Activated CD8-positive, alpha-beta memory T cell treated with anti-CD3 and anti-CD28 coated beads, Interleukin-2, amount 50 U/mL, for 4 hours (primary cell): Measurements from ENCODE around the gene AGAP1.

ENCODE experiments used
- DNase-seq: peaks from one replicate; pipeline ENCODE4 v3.0.0-alpha.2; 2020

AGAP1 gene

DNA sequence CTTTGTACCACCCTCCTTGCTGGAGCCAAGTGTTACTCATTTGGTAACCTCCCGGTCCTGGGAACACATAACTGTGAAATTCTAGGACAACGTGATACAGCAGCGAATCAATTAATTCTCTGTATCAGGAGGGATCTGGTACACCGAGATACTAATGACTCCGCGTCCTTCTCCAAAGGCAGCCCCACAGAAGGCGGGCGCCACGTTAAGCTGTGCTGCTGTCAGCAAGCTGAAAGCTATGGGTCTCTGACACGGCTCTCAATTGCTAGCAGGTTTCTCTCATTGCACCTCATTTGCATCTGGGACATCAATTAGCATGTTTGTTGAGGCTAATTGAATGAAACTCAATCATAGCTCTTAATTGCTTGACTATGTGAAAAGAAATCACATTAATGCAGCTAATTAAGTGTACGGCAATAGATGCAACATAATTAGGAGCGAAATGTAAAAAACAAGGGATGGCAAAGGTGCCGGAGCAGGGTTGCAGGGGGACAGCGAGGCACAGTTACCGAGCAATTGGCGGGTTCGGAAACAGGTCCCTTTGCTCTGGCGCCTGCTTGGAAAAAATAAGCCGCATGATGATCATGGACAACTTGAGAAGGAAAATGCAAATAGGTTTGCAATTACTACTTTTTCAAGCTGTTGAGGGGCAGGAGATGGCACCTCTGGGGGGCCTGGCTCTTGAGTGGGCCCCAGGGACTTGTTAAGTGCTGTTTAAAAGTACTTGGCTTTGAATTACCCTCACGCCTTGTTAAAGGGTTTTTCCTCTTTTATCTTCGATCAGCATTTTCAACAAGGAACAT lies 410.1 kb downstream of the AGAP1 start:
- no peak for DNase-seq

DNA sequence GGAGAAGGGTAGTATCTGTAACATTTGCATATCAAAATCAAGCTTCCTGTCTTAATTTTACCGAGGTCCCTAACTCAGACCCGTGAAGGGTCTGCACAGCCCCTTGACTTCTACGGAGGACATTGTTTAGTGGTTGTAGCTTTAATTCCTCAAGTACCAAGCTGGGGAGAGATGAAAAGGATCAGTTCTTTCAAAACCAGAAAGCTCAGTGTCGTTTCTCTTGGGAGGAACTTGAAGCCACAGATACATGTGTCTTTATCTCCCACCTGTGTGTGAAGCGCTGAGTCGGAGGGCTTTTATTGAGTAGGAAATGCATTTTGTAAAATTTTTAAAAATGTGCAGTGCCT lies 410.7 kb downstream of the AGAP1 start:
- DNase-seq = no peak

DNA sequence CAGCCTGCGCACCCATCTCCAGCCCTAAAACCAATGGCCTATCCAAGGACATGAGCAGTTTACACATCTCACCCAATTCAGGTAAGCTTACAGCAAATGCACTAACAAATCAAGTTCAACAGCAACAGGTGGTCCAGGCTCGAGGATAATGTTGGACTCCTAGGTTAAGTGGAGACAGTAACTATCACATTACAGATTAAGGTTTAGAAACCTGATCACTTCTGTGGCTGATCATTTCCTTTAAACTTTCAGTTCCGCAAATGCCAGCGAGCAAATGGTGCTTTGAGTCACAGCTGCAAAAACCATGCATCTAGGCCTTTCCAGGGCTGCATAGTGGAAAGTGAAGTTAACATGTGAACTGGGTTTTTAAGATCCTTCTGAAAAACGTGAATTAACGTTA lies 415.0 kb downstream of the AGAP1 start:
- no peak for DNase-seq

DNA sequence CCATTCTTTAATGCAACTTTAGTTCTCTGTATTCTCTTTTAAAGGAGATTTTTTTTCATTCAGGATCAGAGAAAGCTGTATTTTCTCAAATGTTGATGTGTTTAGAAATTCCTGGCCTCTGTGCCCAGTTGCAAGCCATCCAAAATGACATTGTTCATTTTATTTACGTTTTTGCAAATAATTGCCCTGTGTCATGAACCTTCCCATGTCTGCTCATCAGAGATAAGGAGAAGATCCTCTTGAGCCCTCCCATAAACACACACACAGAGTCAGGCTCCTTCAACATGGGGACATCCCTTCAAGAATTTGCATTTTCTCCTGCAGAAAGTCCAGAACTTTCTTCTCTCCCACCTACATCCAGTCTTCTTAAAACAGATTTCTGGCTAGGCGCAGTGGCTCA lies 415.5 kb downstream of the AGAP1 start:
- no peak for DNase-seq

DNA sequence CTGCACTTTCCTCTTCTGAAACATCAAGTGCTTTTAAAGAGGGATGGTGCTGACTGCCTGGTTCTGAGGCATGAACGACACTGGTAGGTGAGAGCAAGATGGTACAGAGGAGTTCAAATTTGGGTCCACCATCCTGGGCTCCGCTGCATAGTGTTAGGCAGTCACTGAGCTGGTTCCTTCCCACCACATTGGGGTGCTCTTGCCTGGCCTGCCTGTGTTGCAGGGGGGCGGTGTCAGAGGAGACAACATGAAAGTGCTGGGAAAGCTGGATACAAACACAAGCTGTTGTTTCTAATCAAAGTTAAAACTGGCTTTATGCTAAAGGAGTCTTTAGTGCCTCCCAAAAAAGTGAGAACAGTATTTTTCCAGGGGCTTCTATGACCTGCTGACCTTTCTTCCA lies 416.2 kb downstream of the AGAP1 start:
- no peak for DNase-seq

DNA sequence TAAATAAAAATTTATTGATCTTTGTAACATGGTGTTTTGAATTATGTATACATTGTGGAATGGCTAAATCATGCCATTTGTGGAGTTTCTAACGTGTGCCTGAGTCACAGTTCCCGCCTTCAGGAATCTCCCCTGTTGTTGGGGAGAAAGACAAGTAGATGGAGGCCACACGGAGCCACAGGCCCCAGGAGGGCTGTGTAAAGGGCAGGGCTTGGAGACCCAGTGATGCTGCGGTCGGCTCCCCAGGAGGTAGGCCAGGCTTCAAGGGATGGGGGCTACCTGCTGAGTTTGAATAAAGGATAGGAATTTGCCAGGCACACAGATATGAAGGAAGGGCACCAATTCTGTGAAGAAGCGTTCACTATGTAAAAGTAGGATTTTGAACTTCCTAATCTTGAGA lies 417.3 kb downstream of the AGAP1 start:
- DNase-seq = no peak

DNA sequence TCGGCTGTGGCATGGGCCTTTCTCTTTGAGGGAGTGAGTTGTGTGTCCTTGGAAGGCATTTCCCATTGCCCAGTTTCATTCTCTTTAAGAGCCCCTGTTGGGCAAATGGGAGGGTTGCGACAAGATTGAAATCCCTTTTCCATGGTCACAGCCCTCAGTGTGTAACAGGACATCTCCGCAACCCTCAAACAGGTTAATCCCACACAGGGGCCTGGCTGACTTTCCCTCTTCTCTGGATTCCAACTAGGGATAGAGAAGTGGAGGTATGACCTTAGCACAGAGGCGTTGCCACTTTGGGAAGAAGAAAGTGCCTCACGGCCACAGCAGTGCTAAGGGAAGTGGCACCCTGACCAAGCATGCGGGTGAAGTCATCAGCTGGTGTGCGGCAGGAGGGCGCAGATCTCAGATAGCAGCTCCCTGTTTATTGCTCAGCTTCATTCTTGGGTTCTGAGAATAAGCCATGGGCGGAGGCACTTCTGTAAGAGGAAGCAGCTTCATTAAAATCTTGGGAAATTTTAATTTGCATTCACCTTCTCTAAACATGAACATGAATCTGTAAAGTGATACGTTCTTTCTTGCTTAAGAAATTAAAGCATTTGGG lies 417.9 kb downstream of the AGAP1 start:
- no peak for DNase-seq

DNA sequence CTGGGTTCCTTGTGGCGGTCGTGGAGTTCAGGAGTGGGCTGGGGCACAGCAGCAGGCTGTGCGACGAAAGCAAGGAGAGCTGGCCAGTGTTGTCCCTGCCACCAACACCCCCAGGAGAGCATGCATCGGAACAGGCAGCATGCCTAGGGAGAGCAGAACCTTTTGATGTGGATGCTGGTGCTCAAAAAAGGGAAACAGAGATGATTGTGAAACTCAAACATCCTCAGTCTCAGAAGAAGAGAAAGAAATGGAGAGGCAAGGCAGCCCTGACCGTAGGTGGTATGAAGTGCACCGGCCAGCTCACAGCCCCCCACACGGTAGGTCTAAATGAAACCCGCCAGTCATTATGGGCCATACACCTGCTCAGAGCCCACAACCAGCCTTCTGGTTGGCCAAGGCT lies 420.9 kb downstream of the AGAP1 start:
- DNase-seq = no peak

DNA sequence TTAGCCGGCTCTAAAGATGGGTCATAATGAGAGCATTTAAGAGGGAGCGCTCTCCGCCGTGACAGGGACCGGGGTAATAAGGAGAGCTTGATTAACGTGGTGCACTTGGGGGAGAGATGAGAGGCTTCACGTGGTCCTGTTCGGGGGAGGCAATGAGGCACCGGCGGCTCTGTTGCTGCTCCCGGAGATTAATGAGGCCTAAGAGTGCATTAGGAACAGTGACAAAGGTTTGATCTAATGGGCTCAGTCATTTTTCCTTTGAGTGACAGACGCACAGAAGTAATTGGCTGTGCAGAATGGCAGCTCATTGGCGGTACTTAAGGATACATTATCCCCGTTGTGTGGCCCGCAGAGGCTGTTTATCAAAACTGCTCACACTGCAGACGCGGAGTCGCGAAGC lies 423.7 kb downstream of the AGAP1 start:
- no peak for DNase-seq

DNA sequence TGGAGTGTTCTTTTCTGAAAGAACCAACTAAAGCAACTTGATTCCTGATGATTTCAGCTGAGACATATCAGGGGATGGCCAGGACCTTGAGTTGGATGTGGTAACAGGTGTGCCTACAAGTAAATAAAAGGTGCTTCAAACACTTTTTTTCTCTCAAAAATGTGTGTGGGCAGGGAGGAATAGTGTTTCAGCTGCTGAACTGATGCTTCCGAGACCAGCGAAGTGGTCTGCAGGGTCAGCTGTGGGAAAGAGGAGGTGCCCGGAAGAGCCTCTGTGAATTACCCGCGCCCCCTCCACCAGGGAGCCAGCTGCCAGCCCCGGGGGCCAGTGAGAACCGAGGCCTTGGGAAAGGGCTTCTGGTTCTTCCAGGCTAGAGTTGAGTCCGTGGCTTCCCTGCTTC lies 425.0 kb downstream of the AGAP1 start:
- no peak for DNase-seq

DNA sequence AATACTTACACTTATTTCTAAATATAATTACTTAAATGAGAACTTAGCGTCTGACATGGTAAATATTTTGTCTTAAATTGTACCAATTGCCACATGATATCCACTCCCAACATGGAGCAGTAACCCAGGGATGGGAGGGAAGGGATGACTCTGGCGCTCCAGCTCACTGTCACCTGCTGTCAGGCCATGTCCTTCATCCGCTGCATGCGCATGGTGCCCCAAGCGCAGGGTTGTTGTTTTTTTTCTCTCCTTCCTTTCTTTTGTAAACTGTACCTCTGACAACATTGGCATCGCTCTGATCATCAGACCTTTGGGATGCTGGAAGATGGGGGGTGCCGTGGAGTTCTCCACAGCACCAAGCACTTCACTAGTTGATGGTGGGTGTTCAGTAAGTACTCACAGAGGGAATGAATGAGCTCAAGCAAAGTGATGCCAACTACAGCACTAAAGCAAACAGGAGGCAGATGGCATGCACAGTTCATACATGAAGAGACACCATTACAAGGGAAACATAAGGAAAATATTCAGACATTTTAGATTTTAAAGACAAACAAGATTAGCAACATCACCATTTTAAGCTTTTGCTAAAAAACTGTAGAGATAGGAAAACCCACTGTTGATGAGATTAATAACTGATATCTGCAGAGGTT lies 426.5 kb downstream of the AGAP1 start:
- no peak for DNase-seq

GRCh38 chr2:235921508-235922191 lies 427.8 kb downstream of the AGAP1 start:
- DNase-seq = no peak

- no peak for DNase-seq
These were observed 429.0 kb downstream of the AGAP1 start for GRCh38 chr2:235922839-235923238.

GRCh38 chr2:235923859-235924674 lies 430.2 kb downstream of the AGAP1 start:
- no peak for DNase-seq

DNA sequence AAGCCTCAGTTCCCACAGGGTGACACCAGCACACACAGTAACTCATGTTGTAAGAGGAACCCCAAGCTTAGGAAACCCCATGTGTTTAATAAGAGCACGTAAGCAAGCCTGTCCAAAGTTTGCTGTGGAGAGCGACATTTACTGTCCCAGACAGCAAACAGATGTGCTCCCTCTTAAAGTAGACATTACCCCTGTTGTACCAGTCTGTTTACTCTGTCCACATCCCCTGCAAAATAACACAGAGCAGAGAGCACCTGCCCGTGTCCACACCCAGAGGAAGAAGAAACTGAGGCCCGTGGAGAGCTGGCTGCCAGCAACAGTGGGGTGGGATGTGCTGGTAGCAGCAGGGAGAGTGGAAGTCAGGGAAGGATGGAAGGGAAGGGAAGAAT lies 430.8 kb downstream of the AGAP1 start:
- no peak for DNase-seq

DNA sequence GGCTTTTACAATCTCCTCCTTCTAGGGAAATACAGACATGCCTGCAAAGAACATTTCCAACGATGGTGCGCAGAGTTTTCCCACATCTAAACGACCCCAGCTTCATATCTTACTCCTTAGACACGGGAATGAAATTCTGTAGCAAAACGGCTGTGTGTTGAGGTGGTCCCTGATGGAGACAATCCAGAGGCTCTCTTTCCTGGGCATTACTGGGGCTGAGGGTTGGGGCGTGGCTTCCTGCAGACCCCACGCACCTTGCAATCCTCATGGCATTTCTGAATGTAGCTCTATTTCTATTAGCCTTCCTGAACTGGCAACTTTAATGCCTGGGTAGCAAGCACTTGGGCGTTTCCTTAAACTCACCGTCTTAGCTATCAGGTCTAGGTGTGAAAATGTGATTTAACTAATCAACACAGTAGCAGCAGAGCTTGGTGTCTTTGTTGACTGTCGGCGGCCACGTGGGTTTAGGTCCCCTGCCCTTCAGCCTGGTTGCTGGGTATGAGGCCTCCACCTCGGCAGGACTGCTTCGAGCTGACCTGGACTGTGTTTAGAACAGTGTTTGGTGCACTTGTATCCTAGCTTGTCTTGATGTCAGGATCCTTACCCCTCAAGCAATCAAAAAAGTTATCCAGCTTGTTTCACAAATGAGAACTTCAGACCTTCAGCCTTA lies 431.5 kb downstream of the AGAP1 start:
- no peak for DNase-seq

- no peak for DNase-seq
These were observed 432.4 kb downstream of the AGAP1 start for GRCh38 chr2:235926229-235926628.

- DNase-seq = no peak
These were observed 435.0 kb downstream of the AGAP1 start for GRCh38 chr2:235928751-235929370.

DNA sequence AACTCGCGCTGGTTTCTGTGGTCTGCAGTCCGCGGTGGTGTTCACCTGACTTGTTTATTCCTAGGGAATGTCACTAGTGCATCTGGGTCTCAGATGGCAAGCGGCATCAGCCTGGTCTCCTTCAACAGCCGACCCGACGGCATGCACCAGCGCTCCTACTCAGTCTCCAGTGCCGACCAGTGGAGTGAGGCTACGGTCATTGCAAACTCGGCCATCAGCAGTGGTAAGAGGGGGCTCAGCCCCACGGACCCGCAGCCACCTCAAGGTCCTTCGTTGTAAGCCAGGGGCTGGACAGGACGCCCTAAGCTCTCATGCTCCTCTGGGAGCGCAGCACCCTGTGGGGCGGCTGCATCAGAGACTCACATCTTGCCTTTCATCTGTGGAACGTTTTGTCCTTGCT lies 436.9 kb downstream of the AGAP1 start:
- DNase-seq = no peak

GRCh38 chr2:235931676-235932075 lies 437.8 kb downstream of the AGAP1 start:
- no peak for DNase-seq

DNA sequence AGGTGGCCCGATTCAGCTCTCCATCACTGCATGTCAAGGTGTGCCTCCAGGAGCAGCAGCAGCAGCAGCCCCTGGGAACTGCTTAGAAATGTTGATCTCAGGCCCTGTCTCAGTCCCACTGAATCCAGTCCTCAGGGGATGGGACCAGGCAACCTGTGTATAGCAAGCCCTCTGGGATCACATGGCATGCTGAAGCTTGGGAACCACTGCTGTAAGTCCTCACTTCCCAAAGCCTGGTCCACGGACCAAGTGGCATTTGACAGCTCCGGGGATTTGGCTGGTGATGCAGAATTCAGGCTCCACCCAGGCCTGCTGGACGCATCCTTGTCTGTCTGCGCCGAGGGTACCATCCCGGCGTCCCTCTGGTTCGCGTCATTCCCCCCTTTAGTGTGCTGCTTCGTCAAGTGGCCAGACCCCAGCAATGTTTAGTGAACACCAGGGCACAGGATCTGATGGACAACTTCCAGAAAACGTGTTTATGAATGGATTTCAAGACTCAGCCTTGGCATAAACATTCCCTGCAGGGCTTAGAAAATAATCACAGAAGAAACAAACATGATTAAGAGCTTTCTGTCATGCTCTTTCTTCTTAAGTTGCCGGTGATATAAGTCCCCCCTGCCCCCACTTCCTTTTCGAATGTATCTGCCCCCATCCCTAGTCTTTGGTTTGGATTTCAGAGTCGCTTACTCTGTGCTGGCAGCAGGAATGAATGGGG lies 440.4 kb downstream of the AGAP1 start:
- no peak for DNase-seq
